ENCODE measurements around the gene BUB1B. TPM values are rescaled to one million over a fixed set of nuclear protein-coding genes. Genes with fewer than 3 reads are reported as not detected.
"Not testable (repeated sequence)": the region's sequence is repeated elsewhere in the genome, so short reads cannot be mapped to it uniquely, and the experiment has no call there.

Gene BUB1B
- total RNA-seq, 1 donor from 2014 or later, result 0.85 TPM

- no peaks in the 10 kb centered on the region for H3K4me1 ChIP-seq
- no peak overlapping the region for H3K4me3 ChIP-seq
- no peaks in the 10 kb centered on the region for H3K36me3 ChIP-seq
- intact Hi-C loops (cut with micrococcal nuclease), result no loop called here
- no peaks in the 10 kb centered on the region for H3K9me3 ChIP-seq (replicated peaks)
- peaks cover 4% of the 10 kb centered on the region for H3K27me3 ChIP-seq (ENCODE audit: low read depth)
- no peak overlapping the region for H3K27ac ChIP-seq (replicated peaks)
- DNase-seq, result no peak
- TF ChIP-seq CTCF (IDR thresholded peaks at IDR 0.05; ENCODE audit: borderline replicate concordance), result no peak
Measured at GRCh38 chr15:40150163-40150925, 10.5 kb upstream of the BUB1B start.

- no peak overlapping the region for H3K4me3 ChIP-seq
- intact Hi-C loops (cut with micrococcal nuclease), result no loop called here
- H3K4me1 ChIP-seq, result no peaks in the 10 kb centered on the region
- no peak for DNase-seq
- peaks cover 4% of the 10 kb centered on the region for H3K27me3 ChIP-seq (ENCODE audit: low read depth)
- H3K27ac ChIP-seq (replicated peaks), result no peak overlapping the region
- H3K36me3 ChIP-seq, result no peaks in the 10 kb centered on the region
- H3K9me3 ChIP-seq (replicated peaks), result no peaks in the 10 kb centered on the region
- no peak for TF ChIP-seq CTCF (IDR thresholded peaks at IDR 0.05; ENCODE audit: borderline replicate concordance)
Measured at GRCh38 chr15:40151499-40151898, 9.4 kb upstream of the BUB1B start.

- Histone ChIP-seq H3K36me3 (no peaks in the 10 kb centered on the region), H3K9me3 (replicated peaks) (no peaks in the 10 kb centered on the region), H3K27me3 (ENCODE audit: low read depth) (peaks cover 4% of the 10 kb centered on the region), H3K4me3 (no peak overlapping the region), H3K27ac (replicated peaks) (no peak overlapping the region), H3K4me1 (no peaks in the 10 kb centered on the region)
- no peak for DNase-seq
- TF ChIP-seq CTCF (IDR thresholded peaks at IDR 0.05; ENCODE audit: borderline replicate concordance), result no peak
- intact Hi-C loops (cut with micrococcal nuclease), result no loop called here
Measured at GRCh38 chr15:40151991-40152390, 8.9 kb upstream of the BUB1B start.

GRCh38 chr15:40154821-40155220 is 6.0 kb upstream of the BUB1B start:
- H3K36me3 ChIP-seq; H3K27me3 ChIP-seq (ENCODE audit: low read depth); DNase-seq; H3K4me3 ChIP-seq; H3K4me1 ChIP-seq; H3K27ac ChIP-seq (replicated peaks); intact Hi-C loops (cut with micrococcal nuclease); H3K9me3 ChIP-seq (replicated peaks): not testable (repeated sequence)

GRCh38 chr15:40155270-40155910 is 5.5 kb upstream of the BUB1B start:
- peaks cover 1% of the 10 kb centered on the region for H3K4me1 ChIP-seq
- H3K27ac ChIP-seq (replicated peaks), result no peak overlapping the region
- no peaks in the 10 kb centered on the region for H3K9me3 ChIP-seq (replicated peaks)
- H3K4me3 ChIP-seq, result no peak overlapping the region
- no peak for DNase-seq
- H3K27me3 ChIP-seq (ENCODE audit: low read depth), result peaks cover 4% of the 10 kb centered on the region
- intact Hi-C loops (cut with micrococcal nuclease), result no loop called here
- H3K36me3 ChIP-seq, result no peaks in the 10 kb centered on the region
- no peak for TF ChIP-seq CTCF (IDR thresholded peaks at IDR 0.05; ENCODE audit: borderline replicate concordance)

- intact Hi-C loops (cut with micrococcal nuclease), result no loop called here
- no peak overlapping the region for H3K4me3 ChIP-seq
- no peaks in the 10 kb centered on the region for H3K9me3 ChIP-seq (replicated peaks)
- no peak overlapping the region for H3K27ac ChIP-seq (replicated peaks)
- no peak for DNase-seq
- peaks cover 12% of the 10 kb centered on the region for H3K4me1 ChIP-seq
- TF ChIP-seq CTCF (IDR thresholded peaks at IDR 0.05; ENCODE audit: borderline replicate concordance), result no peak
- no peaks in the 10 kb centered on the region for H3K27me3 ChIP-seq (ENCODE audit: low read depth)
- no peaks in the 10 kb centered on the region for H3K36me3 ChIP-seq
Measured at GRCh38 chr15:40157778-40158447, 3.0 kb upstream of the BUB1B start.

Data from left ventricle myocardium inferior (tissue), 1 donor.